ENCODE data around the gene UBE2J1.
"Not testable (repeated sequence)": the region's sequence is repeated elsewhere in the genome, so short reads cannot be mapped to it uniquely, and the experiment has no call there.

UBE2J1 gene, protein sequence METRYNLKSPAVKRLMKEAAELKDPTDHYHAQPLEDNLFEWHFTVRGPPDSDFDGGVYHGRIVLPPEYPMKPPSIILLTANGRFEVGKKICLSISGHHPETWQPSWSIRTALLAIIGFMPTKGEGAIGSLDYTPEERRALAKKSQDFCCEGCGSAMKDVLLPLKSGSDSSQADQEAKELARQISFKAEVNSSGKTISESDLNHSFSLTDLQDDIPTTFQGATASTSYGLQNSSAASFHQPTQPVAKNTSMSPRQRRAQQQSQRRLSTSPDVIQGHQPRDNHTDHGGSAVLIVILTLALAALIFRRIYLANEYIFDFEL

DNA sequence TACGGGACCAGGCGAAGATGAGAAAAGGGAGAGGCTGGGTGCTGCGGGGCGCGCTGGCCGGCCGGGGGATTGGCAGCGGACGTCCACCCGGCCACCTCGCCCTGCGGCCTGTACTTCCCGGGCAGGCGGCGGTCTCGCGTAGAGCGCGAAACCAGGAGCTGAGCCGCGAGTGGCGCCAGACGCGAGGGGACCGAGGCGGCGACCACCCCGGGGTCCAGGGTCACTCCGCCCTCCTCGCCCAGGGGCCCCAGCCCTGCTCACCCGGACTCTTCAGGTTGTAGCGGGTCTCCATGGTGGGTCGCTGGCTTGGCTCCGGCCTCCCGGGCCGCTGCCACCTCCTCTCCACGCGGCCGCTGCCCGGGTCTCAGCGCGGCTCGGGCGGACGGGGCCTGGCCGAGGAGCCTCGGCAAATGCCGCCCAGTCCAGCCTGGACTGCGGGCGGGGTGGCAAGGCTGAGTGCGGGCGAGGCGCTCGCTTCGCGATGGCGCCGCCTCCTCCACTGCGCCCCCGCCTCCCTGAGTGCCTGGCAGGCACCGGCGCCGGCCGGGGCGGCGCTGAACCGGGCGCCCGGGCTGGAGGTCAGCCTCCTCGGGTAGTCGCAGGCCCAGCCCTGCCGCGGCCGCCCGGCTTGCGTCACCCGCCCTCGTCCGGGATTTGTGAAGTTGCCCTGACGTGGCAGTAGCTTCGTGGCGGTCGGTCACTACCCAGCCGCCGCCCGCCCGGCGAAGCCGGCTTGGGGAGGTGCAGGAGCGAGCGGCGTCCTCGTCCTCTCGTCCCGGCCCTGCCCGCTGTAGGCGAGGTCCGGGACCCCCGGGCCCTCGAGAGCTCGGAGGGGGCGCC lies at the start of gene UBE2J1:
TSS of gene UBE2J1 (minus strand) at position 445 of the 840 bp plus-strand sequence. CDS start at position 292, 153 bp downstream.
- DNase-seq: peak; percentile 49

DNA sequence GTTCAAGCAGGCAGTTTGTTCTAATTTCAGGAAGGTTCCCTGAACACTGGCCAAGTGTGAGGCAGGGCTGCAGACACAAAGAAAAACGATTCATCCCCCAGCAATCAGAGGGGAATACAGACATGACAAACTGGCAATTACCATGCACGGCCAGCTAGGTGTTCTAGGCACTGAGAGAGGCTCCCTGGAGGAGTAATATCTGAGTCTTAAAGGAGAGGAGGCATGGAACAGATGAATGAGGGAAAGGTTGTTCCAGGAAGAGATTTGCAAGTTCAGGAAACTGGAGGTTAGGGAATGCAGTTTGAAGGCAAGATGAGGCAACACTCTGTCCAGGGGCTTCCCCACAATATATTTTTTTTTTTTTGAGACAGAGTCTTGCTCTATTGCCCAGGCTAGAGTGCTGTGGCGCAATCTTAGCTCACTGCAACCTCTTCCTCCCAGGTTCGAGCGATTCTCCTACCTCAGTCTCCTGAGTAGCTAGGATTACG lies 48.4 kb upstream of the UBE2J1 start:
- no peak for DNase-seq

DNA sequence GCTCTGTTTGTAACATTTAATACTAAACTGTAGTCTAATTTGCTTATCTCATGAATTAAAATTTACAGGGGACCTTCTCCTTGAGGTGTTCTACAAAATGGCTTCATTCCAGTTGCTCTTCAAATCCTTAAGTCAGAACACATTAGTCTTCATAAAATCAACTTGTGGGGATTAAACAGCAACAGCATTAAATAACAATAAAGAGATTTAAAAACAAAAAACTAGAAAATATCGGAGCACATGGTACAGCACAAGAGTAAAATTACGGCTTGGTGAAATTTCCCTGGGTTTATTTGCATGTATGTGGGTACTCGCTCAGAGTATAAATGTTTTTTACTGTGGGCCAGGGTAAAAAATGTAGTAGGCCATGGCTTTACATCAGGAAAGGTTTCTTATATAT lies 47.5 kb upstream of the UBE2J1 start:
- DNase-seq: no peak

DNA sequence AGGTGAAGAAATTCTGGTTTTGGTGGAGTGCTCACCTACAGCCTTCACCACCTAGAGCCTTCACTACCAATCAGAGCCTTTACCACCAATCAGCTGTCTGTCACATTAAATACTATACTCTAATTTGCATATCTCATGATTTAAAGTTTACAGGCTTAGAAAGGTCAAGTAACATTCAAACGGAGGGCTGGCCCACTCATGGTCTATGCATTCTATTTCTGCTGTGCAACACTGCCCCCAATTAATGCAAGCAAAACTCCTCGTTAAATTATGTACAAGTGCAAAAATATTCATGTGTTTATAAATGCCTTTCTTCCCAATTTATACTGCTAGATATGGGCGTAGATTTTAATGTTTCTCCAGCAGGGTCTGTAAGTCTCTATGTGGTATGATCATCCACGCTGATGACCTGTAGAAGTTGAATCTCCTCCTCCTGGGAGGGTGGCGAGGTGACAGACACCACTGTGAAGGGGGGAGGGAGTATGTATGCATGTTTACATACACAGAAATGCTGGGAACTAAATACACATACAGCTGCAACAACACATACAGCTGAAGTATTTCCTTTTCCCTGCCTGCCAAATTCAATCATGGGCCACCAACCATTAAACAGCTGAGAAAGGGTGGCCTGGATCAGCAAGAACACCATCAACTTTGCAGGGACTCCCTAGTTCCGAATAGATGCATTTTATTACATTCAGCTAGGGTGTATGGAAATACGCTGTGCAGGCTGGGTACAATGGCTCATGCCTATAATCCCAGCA lies 46.4 kb upstream of the UBE2J1 start:
- no peak for DNase-seq

DNA sequence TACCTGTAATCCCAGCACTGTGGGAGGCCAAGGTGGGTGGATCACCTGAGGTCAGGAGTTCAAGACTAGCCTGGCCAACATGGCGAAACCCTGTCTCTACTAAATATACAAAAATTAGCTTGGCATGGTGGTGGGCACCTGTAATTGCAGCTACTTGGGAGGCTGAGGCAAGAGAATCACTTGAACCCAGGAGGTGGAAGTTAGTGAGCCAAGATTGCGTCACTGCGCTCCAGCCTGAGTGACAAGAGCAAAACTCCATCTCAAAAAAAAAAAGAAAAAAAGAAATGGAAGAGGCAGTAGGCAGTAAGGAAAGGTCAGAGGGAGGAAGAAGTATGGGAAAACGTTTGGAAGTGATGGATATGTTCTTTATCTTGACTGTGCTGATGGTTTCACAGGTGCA lies 45.4 kb upstream of the UBE2J1 start:
- DNase-seq: not testable (repeated sequence)

DNA sequence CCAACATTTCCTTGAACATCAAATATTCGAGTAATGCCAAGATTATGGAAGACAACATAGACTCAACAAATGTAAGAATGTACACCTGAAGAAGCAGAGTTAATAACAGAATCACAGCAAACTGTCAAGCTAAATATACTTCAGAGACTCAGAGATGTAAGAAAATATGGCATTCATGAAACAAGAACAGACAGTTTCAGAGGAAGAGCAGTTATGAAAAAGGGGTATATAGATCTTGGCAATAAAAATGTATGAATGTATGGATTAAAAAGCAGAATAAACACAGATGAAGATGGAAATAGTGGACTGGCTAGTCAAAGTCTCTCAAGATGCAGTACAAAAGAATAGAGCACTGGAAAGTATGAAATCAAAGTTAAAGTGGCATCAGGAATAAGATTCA lies 41.1 kb upstream of the UBE2J1 start:
- DNase-seq: no peak

DNA sequence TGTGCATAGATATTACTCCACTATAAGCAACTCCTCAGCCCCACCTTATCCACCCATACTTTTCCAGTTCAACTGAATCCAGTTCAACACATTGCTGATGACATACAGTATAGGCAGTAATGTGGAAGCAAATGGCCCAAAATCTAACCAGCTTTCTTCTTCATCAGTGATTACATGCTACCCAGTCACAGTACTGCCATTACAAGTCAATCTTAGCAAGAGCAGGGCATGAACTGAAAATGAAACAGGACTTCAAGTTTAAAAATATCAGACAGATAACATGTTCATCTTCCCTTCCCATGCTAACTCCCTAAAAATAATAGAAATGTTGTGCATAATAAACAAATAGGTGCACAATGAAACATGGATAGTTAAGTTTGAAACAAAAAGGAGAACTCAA lies 40.3 kb upstream of the UBE2J1 start:
- DNase-seq: no peak

DNA sequence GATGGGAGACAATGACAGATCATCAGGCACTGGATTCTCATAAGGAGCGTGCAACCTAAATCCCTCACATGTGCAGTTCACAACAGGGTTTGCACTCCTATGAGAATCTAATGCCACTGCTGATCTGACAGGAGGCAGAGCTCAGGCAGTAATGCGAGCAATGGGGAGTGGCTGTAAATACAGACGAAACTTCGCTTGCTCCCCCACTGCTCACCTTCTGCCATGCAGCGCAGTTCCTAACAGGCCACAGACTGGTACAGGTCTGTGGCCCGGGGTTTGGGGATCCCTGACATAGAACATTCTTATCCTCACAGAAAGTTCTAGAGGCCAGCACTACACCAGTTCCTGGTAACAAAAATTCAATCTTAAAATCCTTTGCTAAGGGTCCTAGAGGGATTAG lies 36.3 kb upstream of the UBE2J1 start:
- no peak for DNase-seq

DNA sequence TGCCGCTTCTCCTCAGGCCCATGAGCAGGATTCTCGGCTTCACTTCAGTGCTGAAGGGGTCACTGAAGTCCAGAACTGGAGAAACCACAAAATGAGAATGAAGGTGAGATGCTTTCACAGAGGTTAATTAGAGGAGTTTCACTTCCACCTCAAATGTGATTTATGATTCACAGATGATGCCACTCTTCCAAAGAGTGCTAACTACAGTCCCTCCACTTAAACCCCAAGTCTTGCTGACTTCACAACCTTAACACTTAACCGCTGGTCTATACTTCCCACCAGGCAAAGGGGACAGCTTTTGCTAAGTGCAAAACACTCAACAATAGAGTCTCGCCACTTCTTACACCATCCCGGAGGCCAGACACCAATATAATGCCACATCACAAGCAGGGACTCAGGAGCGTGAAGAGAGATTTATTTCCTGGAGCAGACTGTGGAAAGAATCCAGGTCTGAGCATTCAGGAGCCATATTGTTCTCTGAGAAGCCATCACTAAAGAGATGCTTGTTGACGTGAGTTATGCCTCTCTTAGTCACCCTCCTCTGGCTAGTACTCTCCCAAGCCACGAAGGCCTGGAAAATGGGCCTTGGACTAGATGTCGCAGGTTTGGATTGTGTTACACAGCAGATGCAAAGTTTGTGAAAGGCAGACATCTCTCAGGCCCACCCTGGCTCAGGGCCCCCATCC lies 35.1 kb upstream of the UBE2J1 start:
- peak; percentile 49 for DNase-seq

DNA sequence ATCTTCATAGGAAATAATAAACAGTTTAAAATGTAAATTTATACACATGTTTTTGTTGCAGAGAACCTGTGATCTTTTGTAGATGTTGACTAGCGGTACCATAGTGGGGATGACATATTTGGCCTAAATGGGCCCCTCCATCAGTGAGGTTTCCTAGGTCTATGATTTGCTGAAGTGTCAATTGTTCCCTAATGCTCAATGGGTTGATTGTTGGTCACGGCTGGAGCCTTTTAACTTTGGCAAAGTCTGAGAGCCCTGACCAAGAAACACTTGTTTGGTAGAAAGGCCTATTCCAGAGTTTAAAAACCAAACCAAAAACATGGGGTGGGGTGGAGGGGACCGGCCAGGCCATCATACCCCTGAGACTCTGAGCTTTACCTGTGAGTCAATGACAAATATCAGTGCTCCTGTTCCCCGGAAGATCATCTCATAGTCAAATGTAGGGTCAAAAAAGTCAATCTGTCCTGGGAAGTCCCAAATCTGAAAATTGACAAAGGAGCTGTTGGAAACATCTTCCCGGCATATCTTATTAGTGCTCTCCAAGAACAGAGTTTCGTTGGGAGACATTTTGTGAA lies 34.5 kb upstream of the UBE2J1 start:
- DNase-seq: no peak

DNA sequence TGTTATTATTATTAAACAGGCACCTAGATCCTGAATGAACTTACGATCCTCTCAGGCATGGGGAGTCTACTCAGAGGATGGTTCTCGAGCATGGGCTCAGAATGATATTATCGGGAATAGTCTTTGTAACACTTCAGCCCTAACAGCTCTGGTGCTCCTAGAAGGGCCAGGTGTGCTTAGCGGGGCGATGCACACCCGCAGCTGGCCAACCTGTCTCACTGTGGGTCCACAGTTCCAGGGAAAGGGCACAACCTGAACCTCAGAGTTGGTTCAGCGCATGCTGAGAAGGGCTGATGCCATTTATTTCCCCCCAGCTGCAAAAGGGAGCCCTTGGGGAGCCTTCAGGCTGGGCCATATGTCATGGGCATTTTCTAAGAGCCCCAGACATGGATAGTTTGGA lies 33.3 kb upstream of the UBE2J1 start:
- no peak for DNase-seq

DNA sequence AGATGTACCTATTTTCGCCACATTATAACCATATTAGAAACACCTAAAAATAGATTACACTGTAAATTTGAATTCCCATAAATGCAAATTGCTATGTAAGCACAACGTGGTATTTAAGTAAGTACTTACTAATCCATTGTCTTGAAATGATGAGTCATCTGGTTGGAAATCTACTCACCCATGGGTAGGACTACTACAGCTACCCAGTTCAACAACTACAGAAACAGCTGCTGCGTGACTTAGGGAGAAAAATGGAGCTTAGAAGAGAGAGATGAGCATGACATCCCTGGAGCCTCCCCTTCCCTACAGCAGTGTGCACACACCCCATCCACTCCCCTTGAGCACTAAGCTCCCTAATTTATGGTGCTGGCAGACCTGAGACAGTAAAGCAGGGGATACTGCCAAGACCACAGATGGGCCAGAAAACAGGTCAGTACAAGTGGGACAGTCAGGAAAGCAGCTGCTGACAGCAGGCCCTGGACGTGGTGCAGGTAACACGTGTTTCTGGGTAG lies 32.7 kb upstream of the UBE2J1 start:
- DNase-seq: peak; percentile 78

DNA sequence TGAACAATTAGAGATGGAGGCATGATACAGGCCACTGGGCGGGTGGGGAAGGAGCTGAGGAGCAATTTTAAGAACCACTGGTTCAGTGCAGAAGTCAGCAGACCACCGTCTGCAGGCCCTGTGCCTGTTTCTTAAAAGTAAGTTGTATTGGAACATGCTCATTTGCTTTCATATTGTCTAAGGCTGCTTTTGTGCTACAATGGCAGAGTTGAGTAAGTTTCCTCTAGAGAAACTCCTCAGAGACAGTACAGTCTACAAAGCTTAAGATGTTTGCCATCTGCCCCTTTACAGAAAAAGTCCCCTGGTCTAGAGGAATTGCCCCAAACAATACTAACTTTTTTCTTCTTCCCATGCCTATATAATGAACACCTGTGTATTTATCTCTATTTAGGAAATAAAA lies 28.5 kb upstream of the UBE2J1 start:
- no peak for DNase-seq

DNA sequence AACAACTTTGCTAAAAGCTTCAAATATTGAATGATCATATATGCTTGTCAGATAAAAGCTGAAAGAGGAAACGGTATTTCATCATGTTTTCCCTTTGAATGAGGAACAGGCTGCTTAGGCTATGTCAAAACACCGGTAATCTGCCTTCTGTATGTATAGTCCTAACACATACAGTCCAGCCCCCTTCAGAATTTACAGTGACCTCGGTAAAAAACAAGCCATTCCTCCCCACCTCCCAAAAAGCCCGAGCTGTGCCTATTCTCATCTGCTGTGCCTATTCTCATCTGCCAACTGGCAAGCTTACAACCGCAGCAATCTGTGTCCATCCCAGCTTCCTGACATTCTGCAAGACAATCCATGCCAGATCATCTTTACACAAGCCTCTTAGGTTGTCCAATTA lies 26.8 kb upstream of the UBE2J1 start:
- DNase-seq: no peak

DNA sequence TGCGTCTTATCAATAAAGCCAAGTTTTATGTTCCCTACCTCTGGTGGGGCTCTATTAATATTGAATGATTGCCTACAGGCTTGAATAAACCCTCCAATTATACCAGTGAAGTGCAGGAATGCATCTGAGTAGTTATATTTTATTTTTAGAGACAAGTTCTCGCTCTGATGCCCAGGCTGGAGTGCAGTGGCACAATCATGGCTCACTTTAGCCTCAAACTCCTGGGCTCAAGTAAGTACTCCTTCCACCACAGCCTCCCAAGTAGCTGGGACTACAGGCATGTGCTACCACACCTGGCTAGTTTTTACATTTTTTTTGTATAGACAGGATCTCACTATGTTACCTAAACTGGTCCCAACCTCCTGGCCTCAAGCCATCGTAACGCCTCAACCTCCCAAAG lies 26.1 kb upstream of the UBE2J1 start:
- DNase-seq: no peak

DNA sequence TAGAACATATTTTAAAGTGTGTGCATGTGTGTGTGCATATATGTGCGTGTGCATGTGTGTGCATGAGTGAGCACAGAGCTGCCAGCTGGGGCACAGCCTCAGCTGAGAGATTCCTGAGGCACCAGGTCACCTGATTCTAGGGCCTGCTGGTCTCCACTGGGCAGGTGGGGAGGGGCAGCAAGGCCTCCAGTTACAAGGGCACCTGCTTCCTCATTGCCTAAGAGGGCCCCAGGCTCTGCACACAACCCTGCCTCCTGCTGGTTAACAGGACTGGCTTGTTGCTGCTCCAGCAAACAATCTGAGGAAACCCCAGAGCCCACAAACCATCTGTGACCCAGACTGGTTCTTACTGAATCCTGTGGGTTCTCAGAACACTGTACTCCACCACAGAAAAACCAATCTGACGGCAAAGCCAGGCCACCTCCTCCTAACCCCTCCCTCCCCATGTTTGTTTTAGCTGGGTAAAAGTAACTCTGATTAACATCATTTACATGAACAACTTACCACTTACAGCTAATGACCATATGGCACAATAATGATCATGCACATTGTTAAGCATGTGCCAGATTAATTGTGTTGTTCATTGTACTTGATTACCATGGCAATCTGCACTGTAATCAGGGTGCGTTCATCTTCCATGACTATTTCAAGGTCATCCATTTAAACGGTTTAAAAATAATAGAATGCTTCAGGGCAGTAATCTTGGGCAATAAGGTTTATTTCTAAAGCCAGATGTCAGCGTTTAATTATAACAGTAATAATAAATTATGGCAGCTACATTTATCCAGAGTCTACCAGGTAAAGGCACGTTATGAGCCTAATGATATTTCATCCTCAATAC lies 23.1 kb upstream of the UBE2J1 start:
- peak; percentile 80 for DNase-seq

DNA sequence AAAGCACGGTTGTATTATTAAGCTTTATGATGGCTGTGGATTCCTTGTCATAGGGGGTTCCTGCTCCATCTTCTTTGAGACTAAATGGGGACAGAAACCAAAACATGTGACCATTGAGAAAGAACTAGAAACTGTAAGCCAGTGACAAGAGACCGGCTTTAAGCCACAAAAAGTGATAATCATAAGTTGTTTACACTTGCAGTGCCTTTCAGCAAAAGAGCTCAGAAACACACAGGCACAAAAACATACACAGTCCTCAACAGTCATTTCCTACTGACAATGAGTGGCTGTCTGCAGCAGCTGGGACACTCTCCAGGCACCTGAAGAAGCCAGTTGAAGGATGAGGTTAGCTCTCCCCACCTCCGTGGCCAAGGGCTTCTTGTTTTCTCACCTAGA lies 20.0 kb upstream of the UBE2J1 start:
- DNase-seq: peak; percentile 20

DNA sequence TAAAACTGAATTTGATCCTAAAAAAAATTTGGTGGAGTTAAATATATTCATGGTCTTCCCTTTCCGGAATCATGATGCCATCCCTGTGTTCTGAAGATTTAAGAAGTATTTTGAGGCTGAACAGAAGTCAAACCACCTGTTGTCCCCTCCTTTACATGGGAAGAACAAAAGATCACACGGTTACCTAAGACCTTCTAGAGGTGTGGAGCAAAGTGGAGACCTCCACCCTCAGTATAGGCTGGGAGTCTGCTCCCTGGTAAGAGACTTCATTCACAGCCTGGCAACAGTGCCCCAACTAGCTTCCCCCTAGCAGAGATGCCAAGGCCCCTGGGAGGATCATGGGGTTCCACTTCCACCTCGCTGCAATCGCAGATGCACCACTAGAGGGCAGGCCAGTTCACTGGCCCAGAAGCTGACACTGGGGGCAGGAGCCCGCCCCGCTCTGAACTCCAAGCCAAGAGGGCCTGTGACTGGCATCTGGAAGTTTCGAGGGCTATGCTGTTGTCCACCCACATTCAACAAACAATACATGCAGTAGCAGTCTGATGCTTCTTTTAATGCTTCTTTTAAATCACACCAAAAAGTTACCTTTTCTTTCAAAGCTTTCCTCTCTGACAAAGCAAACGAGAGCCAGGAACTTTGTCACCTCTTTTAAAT lies 19.5 kb upstream of the UBE2J1 start:
- peak; percentile 22 for DNase-seq

DNA sequence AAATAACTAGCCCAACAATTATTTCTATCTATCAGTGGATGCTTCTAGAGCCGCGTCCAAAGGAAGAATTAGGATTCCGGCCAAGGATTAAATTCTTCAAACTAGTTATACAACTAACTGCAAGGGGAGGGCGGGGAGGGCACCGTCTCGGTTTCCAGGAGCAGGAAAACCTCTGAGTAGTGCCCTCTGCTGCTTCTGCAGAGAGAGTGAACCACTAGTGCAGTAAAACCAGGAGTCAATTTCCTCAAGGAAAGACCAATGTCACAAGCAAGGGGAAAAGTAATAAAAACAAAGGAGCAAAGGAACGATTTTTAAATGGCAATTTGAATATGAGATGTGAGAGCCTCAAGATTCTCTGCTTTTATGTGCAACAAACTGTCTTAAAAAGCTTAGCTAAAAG lies 16.5 kb upstream of the UBE2J1 start:
- no peak for DNase-seq

DNA sequence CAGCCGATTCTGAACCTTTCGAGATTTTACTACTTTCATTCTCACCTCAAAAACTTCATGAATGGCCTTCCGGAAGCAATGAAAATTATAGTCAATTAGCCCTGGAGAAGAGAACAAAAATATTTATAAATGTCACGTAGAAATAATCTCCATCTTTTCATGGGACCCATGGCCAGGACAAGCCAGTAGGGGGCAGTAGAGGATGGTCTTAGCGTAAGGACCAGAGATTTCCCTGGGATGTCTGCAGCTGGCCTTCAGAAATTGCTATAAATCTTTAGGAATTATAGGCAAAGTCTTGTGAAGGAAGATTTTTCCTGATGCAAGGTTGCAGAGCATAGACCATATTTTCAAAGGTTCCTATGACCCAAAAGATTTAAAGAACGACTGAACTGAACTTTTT lies 15.6 kb upstream of the UBE2J1 start:
- DNase-seq: peak; percentile 39

DNA sequence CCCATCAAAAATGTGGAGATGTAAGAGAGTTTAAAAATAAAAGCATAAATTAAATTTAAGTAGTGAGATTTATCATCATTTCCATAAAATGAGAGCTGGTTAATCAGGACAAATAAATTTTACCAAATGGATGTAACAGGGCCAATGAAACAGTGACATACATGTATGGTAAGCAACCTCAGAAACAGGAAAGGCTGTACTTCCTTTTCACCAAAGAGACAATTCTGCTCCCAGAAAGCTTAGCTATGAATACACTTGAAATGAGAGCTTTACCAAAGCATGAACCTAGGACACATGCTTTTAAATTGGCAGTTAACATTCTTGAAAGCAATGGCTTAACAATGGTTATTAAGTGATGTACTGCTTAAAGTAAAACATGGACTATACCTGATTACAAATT lies 12.1 kb upstream of the UBE2J1 start:
- DNase-seq: no peak
